Measurements from ENCODE around the gene PLA2G6.

- TF ChIP-seq CTCF (IDR thresholded peaks at IDR 0.05) (no peak), POLR2A (IDR thresholded peaks at IDR 0.05) (no peak)
These were observed 19.7 kb upstream of the PLA2G6 start for GRCh38 chr22:38201371-38201710.

Measured in adrenal gland (tissue), 5 donors.